CD14-positive monocyte (primary cell): ENCODE measurements around the gene PCDHGC4. TPM values are rescaled to one million over a fixed set of nuclear protein-coding genes. Genes with fewer than 3 reads are reported as not detected.

Experiments
- DNase-seq, 3 donors: peaks; one replicate each; pipeline ENCODE4 v3.0.0-alpha.2; 2011 to 2022
- H2AFZ ChIP-seq: 2 replicates; pipeline ENCODE4 v1.6.0; 2012; ENCODE audit warnings: mild to moderate bottlenecking, low read depth, low read length, inconsistent platforms; ENCODE audit not compliant: insufficient read depth, poor library complexity, severe bottlenecking
- H3K27ac ChIP-seq, 2 donors: 1 replicate in 1 of 2; 2 replicates in 1 of 2; pipeline ENCODE4 v1.5.1; 2012 to 2013; ENCODE audit warnings: low read length in 2 of 2, control low read depth in 1 of 2, inconsistent platforms in 1 of 2, low read depth in 1 of 2, mild to moderate bottlenecking in 1 of 2
- H3K27me3 ChIP-seq, 2 donors: one replicate each; pipeline versions ENCODE4 v1.6.0 to v1.6.1; 2011 to 2013; ENCODE audit warnings: low read length in 2 of 2; ENCODE audit not compliant: control insufficient read depth in 2 of 2, insufficient read depth in 2 of 2
- H3K36me3 ChIP-seq, 2 donors: replicated peaks in 1 of 2; 1 replicate in 1 of 2; 2 replicates in 1 of 2; pipeline versions ENCODE4 v1.5.1 to v1.6.1; 2012 to 2013; ENCODE audit warnings: low read length in 2 of 2, control low read depth in 1 of 2, inconsistent platforms in 1 of 2, mild to moderate bottlenecking in 1 of 2; ENCODE audit not compliant: insufficient read depth in 2 of 2, control insufficient read depth in 1 of 2
- H3K4me1 ChIP-seq, 2 donors: 1 replicate in 1 of 2; 2 replicates in 1 of 2; pipeline versions ENCODE4 v1.5.1 to v1.6.1; 2012 to 2013; ENCODE audit warnings: low read length in 2 of 2, control low read depth in 1 of 2, inconsistent platforms in 1 of 2, mild to moderate bottlenecking in 1 of 2, moderate library complexity in 1 of 2; ENCODE audit not compliant: insufficient read depth in 2 of 2, control insufficient read depth in 1 of 2
- H3K4me2 ChIP-seq: replicated peaks from 2 replicates; pipeline ENCODE3; 2012; ENCODE audit warnings: low read length, moderate library complexity, mild to moderate bottlenecking; ENCODE audit not compliant: poor library complexity, severe bottlenecking; ENCODE audit errors: extremely low read depth
- H3K4me3 ChIP-seq, 3 experiments: fragments of 200-600 bp in 1 of 3; sonication (generic) in 1 of 3; replicated peaks in 1 of 3; 1 replicate in 2 of 3; 2 replicates in 1 of 3; pipeline ENCODE4 v1.5.1; 2011 to 2013; ENCODE audit warnings: low read length in 3 of 3, mild to moderate bottlenecking in 3 of 3, control low read depth in 2 of 3, low read depth in 2 of 3, inconsistent platforms in 1 of 3, moderate library complexity in 1 of 3
- H3K79me2 ChIP-seq: 2 replicates; pipeline ENCODE4 v1.6.0; 2012; ENCODE audit warnings: mild to moderate bottlenecking, control low read depth, inconsistent platforms, low read length, moderate library complexity; ENCODE audit not compliant: insufficient read depth
- H3K9ac ChIP-seq: 2 replicates; pipeline ENCODE4 v1.6.0; 2017; ENCODE audit warnings: low read length, mild to moderate bottlenecking; ENCODE audit not compliant: insufficient read depth, poor library complexity, severe bottlenecking
- H3K9me3 ChIP-seq, 2 donors: replicated peaks in 1 of 2; 1 replicate in 1 of 2; 2 replicates in 1 of 2; pipeline versions ENCODE4 v1.5.1 to v1.6.1; 2012 to 2013; ENCODE audit warnings: low read length in 2 of 2, control low read depth in 1 of 2; ENCODE audit not compliant: control insufficient read depth in 1 of 2, insufficient read depth in 1 of 2
- H4K20me1 ChIP-seq: 2 replicates; pipeline ENCODE4 v1.6.0; 2012; ENCODE audit warnings: mild to moderate bottlenecking, low read length, control low read depth, moderate library complexity; ENCODE audit not compliant: insufficient read depth
- H3K27ac Mint-ChIP-seq, 7 donors: one replicate each; pipeline ENCODE4 v1.8.0; 2020; ENCODE audit warnings: mild to moderate bottlenecking in 7 of 7, mixed read lengths in 7 of 7, moderate library complexity in 6 of 7, inconsistent platforms in 2 of 7
- H3K27me3 Mint-ChIP-seq, 3 donors: one replicate each; pipeline ENCODE4 v1.8.0; 2021 to 2022; ENCODE audit warnings: low read depth in 3 of 3, mild to moderate bottlenecking in 3 of 3, mixed read lengths in 3 of 3, moderate library complexity in 3 of 3, inconsistent platforms in 1 of 3
- H3K36me3 Mint-ChIP-seq, 2 donors: one replicate each; pipeline ENCODE4 v1.8.0; 2020; ENCODE audit warnings: mixed read lengths in 2 of 2, inconsistent platforms in 1 of 2, mild to moderate bottlenecking in 1 of 2
- H3K4me1 Mint-ChIP-seq: one replicate; pipeline ENCODE4 v1.8.0; 2020; ENCODE audit warnings: mild to moderate bottlenecking, mixed read lengths
- H3K4me3 Mint-ChIP-seq, 2 donors: one replicate each; pipeline ENCODE4 v1.8.0; 2020; ENCODE audit warnings: mild to moderate bottlenecking in 2 of 2, mixed read lengths in 2 of 2, moderate library complexity in 1 of 2
- H3K9me3 Mint-ChIP-seq, 7 donors: one replicate each; pipeline ENCODE4 v1.8.0; 2020 to 2022; ENCODE audit warnings: mixed read lengths in 7 of 7, mild to moderate bottlenecking in 6 of 7, moderate library complexity in 6 of 7, inconsistent platforms in 2 of 7
- CTCF ChIP-seq: fragments of 200-600 bp; IDR thresholded peaks from one replicate; pipeline ENCODE4 v1.8.0; 2022; ENCODE audit warnings: antibody characterized with exemption, mild to moderate bottlenecking
- WGBS: methylation state at CpG from one replicate; pipeline ENCODE4 v1.1.5; 2013; ENCODE audit warnings: missing lambda C conversion rate; ENCODE audit not compliant: insufficient coverage; 5-methylcytosine and 5-hydroxymethylcytosine counted together
- intact Hi-C, 2 donors: fragments of 100-400 bp; cut with micrococcal nuclease; formaldehyde crosslinking; loops; one replicate each; pipeline versions ENCODE4 v1.15.0 to v1.15.1; 2023
- polyA plus RNA-seq, 3 donors: library from polyadenylated mRNA; depleted of rRNA in 1 of 3; unstranded in 2 of 3; stranded (reverse) in 1 of 3; fragments of 300-500 nt in 2 of 3; fragments of >200 nt in 1 of 3; fragmentation: Illumina TruSeq in 2 of 3; gene quantifications; 1 replicate in 2 of 3; 2 replicates in 1 of 3; pipeline ENCODE4 v1.2.3, GENCODE V29; 2012 to 2021

PCDHGC4 gene
- polyA plus RNA-seq, 3 donors = not detected

GRCh38 chr5:141483902-141484301 lies 928 bp upstream of the PCDHGC4 start:
- H3K36me3 Mint-ChIP-seq = no peaks in the 10 kb centered on the region
- peaks cover 0 to 15% of the 10 kb centered on the region in 2 donors for H3K9me3 ChIP-seq
- DNase-seq = no peak
- H3K9me3 Mint-ChIP-seq = peaks cover 0 to 15% (median 8%) of the 10 kb centered on the region in 7 donors
- no peaks in the 10 kb centered on the region for H3K4me1 ChIP-seq
- no peak overlapping the region for H3K9ac ChIP-seq
- peaks cover 12% of the 10 kb centered on the region for H3K4me1 Mint-ChIP-seq
- peaks cover 42 to 83% of the 10 kb centered on the region in 2 donors for H3K27me3 ChIP-seq
- H3K79me2 ChIP-seq = no peaks in the 10 kb centered on the region
- no peak for TF ChIP-seq CTCF
- H4K20me1 ChIP-seq = no peaks in the 10 kb centered on the region
- H2AFZ ChIP-seq = no peak overlapping the region
- peaks cover 49 to 71% (median 70%) of the 10 kb centered on the region in 3 donors for H3K27me3 Mint-ChIP-seq
- 40% methylated on average over 2 of the region's 3 CpGs for WGBS
- H3K36me3 ChIP-seq = no peaks in the 10 kb centered on the region
- H3K4me3 Mint-ChIP-seq = peak overlapping the region in 1 of 2 donors; percentile 76
- H3K27ac Mint-ChIP-seq = no peak overlapping the region
- intact Hi-C loops = no loop called here
- H3K27ac ChIP-seq = no peak overlapping the region
- no peak overlapping the region for H3K4me3 ChIP-seq
- no peak overlapping the region for H3K4me2 ChIP-seq

GRCh38 chr5:141484310-141484640 lies 555 bp upstream of the PCDHGC4 start:
- peak overlapping the region in 1 of 2 donors; percentile 76 for H3K4me3 Mint-ChIP-seq
- H3K9me3 ChIP-seq = peaks cover 0 to 15% of the 10 kb centered on the region in 2 donors
- no peak overlapping the region for H3K4me2 ChIP-seq
- peaks cover 0 to 13% (median 8%) of the 10 kb centered on the region in 7 donors for H3K9me3 Mint-ChIP-seq
- no peak overlapping the region for H3K27ac Mint-ChIP-seq
- peaks cover 12% of the 10 kb centered on the region for H3K4me1 Mint-ChIP-seq
- DNase-seq = no peak
- peaks cover 40 to 82% of the 10 kb centered on the region in 2 donors for H3K27me3 ChIP-seq
- H3K9ac ChIP-seq = no peak overlapping the region
- no peaks in the 10 kb centered on the region for H3K36me3 ChIP-seq
- no peak for TF ChIP-seq CTCF
- no peak overlapping the region for H3K4me3 ChIP-seq
- no peaks in the 10 kb centered on the region for H3K36me3 Mint-ChIP-seq
- intact Hi-C loops = no loop called here
- WGBS = 24% methylated on average over 2 of the region's 4 CpGs
- H3K27me3 Mint-ChIP-seq = peaks cover 51 to 74% (median 69%) of the 10 kb centered on the region in 3 donors
- H3K4me1 ChIP-seq = no peaks in the 10 kb centered on the region
- no peaks in the 10 kb centered on the region for H3K79me2 ChIP-seq
- H3K27ac ChIP-seq = no peak overlapping the region
- no peak overlapping the region for H2AFZ ChIP-seq
- H4K20me1 ChIP-seq = no peaks in the 10 kb centered on the region
